Gastrocnemius medialis (tissue), 4 donors: Measurements from ENCODE around the gene XPC. TPM values are rescaled to one million over a fixed set of nuclear protein-coding genes. Genes with fewer than 3 reads are reported as not detected.
A peak's percentile ranks its signal among the peaks of the same experiment; 100 is the strongest.
"Not testable (repeated sequence)": the region's sequence is repeated elsewhere in the genome, so short reads cannot be mapped to it uniquely, and the experiment has no call there.

Source experiments
- ATAC-seq, 2 donors: fragments of 150-250 bp; one replicate each; pipeline ENCODE4 v1.9.1; 2016
- DNase-seq, 2 donors: peaks; one replicate each; pipeline ENCODE4 v3.0.0-alpha.2; 2019
- H3K27ac ChIP-seq, 4 donors: fragments of 200-600 bp; sonication (generic); 1 replicate in 1 of 4; 2 replicates in 3 of 4; pipeline ENCODE4 v1.5.1; 2016 to 2018; ENCODE audit warnings: mild to moderate bottlenecking in 2 of 4, moderate library complexity in 1 of 4
- H3K27me3 ChIP-seq, 3 donors: fragments of 200-600 bp; sonication (generic) in 2 of 3; 1 replicate in 1 of 3; 2 replicates in 2 of 3; pipeline versions ENCODE4 v1.5.1 to v1.6.0; 2016 to 2019; ENCODE audit warnings: mild to moderate bottlenecking in 1 of 3, moderate library complexity in 1 of 3
- H3K36me3 ChIP-seq, 2 donors: fragments of 200-600 bp; sonication (generic) in 1 of 2; one replicate each; pipeline ENCODE4 v1.5.1; 2017 to 2018
- H3K4me1 ChIP-seq, 2 donors: fragments of 200-600 bp; sonication (generic) in 1 of 2; one replicate each; pipeline ENCODE4 v1.5.1; 2016 to 2017; ENCODE audit warnings: mild to moderate bottlenecking in 2 of 2
- H3K4me3 ChIP-seq, 4 donors: fragments of 200-600 bp; sonication (generic) in 3 of 4; 1 replicate in 1 of 4; 2 replicates in 3 of 4; pipeline ENCODE4 v1.5.1; 2016 to 2019; ENCODE audit warnings: mild to moderate bottlenecking in 2 of 4
- H3K9me3 ChIP-seq, 3 donors: fragments of 200-600 bp; sonication (generic) in 2 of 3; 1 replicate in 1 of 3; 2 replicates in 2 of 3; pipeline ENCODE4 v1.5.1; 2016 to 2019
- POLR2A ChIP-seq, 2 donors: fragments of 450-650 bp; IDR thresholded peaks; one replicate each; pipeline ENCODE4 v1.6.1; 2017; ENCODE audit warnings: antibody characterized with exemption in 2 of 2, mild to moderate bottlenecking in 2 of 2, moderate library complexity in 2 of 2
- in situ Hi-C, 4 donors: fragments of 200-750 bp; cut with MboI; loops; one replicate each; pipeline versions ENCODE4 v1.15.0 to v1.8.0; 2017; ENCODE audit warnings: low sequenced_read_pairs in 4 of 4
- intact Hi-C: fragments of 100-400 bp; cut with DNase I; formaldehyde crosslinking; loops from one replicate; pipeline ENCODE4 v1.15.1; 2023; ENCODE audit warnings: low total_unique reads
- total RNA-seq, 4 donors: library from RNA; depleted of rRNA; stranded (reverse); fragments of >200 nt; gene quantifications; one replicate each; pipeline versions ENCODE4 v1.1.0 to v1.2.3, GENCODE V29; 2016
- TF ChIP-seq, protein P1 (sequence below), 5 experiments: fragments of 450-650 bp in 3 of 5; fragments of 200-600 bp in 2 of 5; sonication (generic) in 2 of 5; IDR thresholded peaks in 4 of 5; conservative IDR thresholded peaks in 1 of 5; 1 replicate in 4 of 5; 2 replicates in 1 of 5; pipeline ENCODE4 v1.5.1; 2016 to 2019; ENCODE audit warnings: antibody characterized with exemption in 5 of 5, mild to moderate bottlenecking in 3 of 5, moderate library complexity in 3 of 5

XPC gene
- total RNA-seq, result 10 to 100 TPM; 22.0 to 30.6 (median 27.0) TPM

- H3K9me3 ChIP-seq, result no peaks in the 10 kb centered on the region
- peak within 1 kb of the TSS; percentile 71 to 86 (median 75) for H3K4me3 ChIP-seq
- peaks cover 31 to 53% of the 10 kb centered on the region in 2 donors for H3K4me1 ChIP-seq
- ATAC-seq (peak; percentile 98), DNase-seq (peak; percentile 96 to 97)
- intact Hi-C loops (loop anchor here (1.0 to 5.0 kb wide), 3 partner anchors 26 to 1424 kb away; partner anchors contain the start of genes BTD, HACL1 and TMEM43), in situ Hi-C loops (no loop called here)
- TF ChIP-seq, protein P1, sequence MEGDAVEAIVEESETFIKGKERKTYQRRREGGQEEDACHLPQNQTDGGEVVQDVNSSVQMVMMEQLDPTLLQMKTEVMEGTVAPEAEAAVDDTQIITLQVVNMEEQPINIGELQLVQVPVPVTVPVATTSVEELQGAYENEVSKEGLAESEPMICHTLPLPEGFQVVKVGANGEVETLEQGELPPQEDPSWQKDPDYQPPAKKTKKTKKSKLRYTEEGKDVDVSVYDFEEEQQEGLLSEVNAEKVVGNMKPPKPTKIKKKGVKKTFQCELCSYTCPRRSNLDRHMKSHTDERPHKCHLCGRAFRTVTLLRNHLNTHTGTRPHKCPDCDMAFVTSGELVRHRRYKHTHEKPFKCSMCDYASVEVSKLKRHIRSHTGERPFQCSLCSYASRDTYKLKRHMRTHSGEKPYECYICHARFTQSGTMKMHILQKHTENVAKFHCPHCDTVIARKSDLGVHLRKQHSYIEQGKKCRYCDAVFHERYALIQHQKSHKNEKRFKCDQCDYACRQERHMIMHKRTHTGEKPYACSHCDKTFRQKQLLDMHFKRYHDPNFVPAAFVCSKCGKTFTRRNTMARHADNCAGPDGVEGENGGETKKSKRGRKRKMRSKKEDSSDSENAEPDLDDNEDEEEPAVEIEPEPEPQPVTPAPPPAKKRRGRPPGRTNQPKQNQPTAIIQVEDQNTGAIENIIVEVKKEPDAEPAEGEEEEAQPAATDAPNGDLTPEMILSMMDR (IDR thresholded peaks at IDR 0.05 in 4 of 5, conservative IDR thresholded peaks at IDR 0.05 in 1 of 5), result no peak
- peak; percentile 95 for TF ChIP-seq POLR2A (IDR thresholded peaks at IDR 0.05)
- no peaks in the 10 kb centered on the region for H3K27me3 ChIP-seq
- H3K27ac ChIP-seq, result peak within 1 kb of the TSS; percentile 86 to 91 (median 90)
- peaks cover 0 to 15% of the 10 kb centered on the region in 2 donors for H3K36me3 ChIP-seq
These were observed at the start of gene XPC, which contains the start of gene LSM3 for GRCh38 chr3:14178247-14179113. Gene XPC, minus strand, starts transcription at chr3:14178601. Its CDS starts 33 bp downstream, at chr3:14178568. Gene LSM3, plus strand, starts transcription at chr3:14178817. Its CDS starts 44 bp downstream, at chr3:14178861.

GRCh38 chr3:14227856-14228255, 49.5 kb upstream of the XPC start:
- ATAC-seq, result no peak
- intact Hi-C loops, result no loop called here

DNA sequence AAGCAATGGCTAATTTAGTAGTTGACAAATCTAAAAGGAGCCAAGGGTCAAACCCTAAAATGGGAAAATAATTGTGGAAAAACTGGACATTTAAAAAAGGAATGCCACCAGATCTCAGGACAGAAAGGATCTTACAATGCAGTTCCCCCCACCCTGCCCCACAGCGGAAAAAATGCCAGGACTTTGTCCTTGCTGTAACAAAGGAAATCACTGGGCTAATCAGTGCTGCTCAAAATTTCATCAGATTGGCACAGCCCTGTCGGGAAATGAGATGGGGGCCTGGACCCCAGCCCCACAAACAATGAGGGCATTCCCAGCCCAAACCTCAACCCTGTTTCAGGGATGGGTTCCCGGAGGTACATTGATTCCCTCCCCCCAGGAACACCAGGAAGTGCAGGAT, 48.0 kb upstream of the XPC start:
- H3K4me1 ChIP-seq, H3K4me3 ChIP-seq, DNase-seq, H3K27me3 ChIP-seq, in situ Hi-C loops, H3K36me3 ChIP-seq, H3K9me3 ChIP-seq, intact Hi-C loops, H3K27ac ChIP-seq, ATAC-seq: not testable (repeated sequence)

More at GRCh38 chr3:14227856-14228255, 49.5 kb upstream of the XPC start:
- TF ChIP-seq POLR2A (IDR thresholded peaks at IDR 0.05), result no peak
- TF ChIP-seq, protein P1 (IDR thresholded peaks at IDR 0.05 in 4 of 5, conservative IDR thresholded peaks at IDR 0.05 in 1 of 5), result no peak
- H3K27me3 ChIP-seq, result no peaks in the 10 kb centered on the region
- no peak overlapping the region for H3K27ac ChIP-seq
- no peaks in the 10 kb centered on the region for H3K36me3 ChIP-seq
- no peak for DNase-seq
- no peaks in the 10 kb centered on the region for H3K4me1 ChIP-seq
- no peaks in the 10 kb centered on the region for H3K9me3 ChIP-seq
- in situ Hi-C loops, result no loop called here
- H3K4me3 ChIP-seq, result no peak overlapping the region

DNA sequence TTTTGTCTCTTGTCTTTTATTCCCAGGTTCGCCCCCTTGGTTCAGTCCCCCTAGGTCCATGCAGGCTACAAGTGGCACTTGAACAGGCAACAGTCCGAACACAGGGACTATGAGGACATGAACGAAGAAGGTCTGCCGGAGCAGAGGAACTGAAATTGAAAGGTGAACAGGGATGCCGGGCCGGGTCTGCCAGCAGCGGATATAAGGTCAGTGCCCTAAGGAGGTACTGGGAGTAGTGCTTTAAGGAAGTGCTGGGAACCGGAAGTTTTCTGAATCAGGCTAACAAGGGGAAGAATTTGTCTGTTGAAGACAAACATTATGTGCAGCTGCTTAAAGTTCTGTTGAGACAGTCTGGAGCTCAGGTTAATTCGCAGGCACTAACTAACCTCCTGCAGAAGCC, 47.0 kb upstream of the XPC start:
- intact Hi-C loops, result no loop called here
- no peak for TF ChIP-seq POLR2A (IDR thresholded peaks at IDR 0.05)
- TF ChIP-seq, protein P1 (IDR thresholded peaks at IDR 0.05 in 4 of 5, conservative IDR thresholded peaks at IDR 0.05 in 1 of 5), result no peak
- ATAC-seq (no peak), DNase-seq (no peak)
- H3K27ac ChIP-seq, result no peak overlapping the region
- no peaks in the 10 kb centered on the region for H3K9me3 ChIP-seq
- H3K4me3 ChIP-seq, result no peak overlapping the region
- no peaks in the 10 kb centered on the region for H3K27me3 ChIP-seq
- H3K4me1 ChIP-seq, result no peaks in the 10 kb centered on the region
- in situ Hi-C loops, result no loop called here
- no peaks in the 10 kb centered on the region for H3K36me3 ChIP-seq

GRCh38 chr3:14224895-14225294, 46.5 kb upstream of the XPC start:
- DNase-seq, result no peak
- intact Hi-C loops, result no loop called here
- Histone ChIP-seq H3K4me3 (no peak overlapping the region), H3K9me3 (no peaks in the 10 kb centered on the region), H3K4me1 (no peaks in the 10 kb centered on the region), H3K27me3 (no peaks in the 10 kb centered on the region), H3K36me3 (no peaks in the 10 kb centered on the region), H3K27ac (no peak overlapping the region)
- TF ChIP-seq POLR2A (IDR thresholded peaks at IDR 0.05), result no peak
- in situ Hi-C loops, result no loop called here
- no peak for ATAC-seq
